Prostate gland (tissue), 2 donors: ENCODE data around the gene C11orf52. TPM values are rescaled to one million over a fixed set of nuclear protein-coding genes. Genes with fewer than 3 reads are reported as not detected.

ENCODE experiments used
- DNase-seq: peaks from one replicate; pipeline ENCODE4 v3.0.0-alpha.2; 2019; ENCODE audit warnings: low spot score
- H3K27ac ChIP-seq, 2 donors: fragments of 200-600 bp; sonication (generic); 2 replicates each; pipeline ENCODE4 v1.5.1; 2017 to 2019
- H3K27me3 ChIP-seq: fragments of 200-600 bp; sonication (generic); replicated peaks from 2 replicates; pipeline ENCODE4 v1.5.1; 2019; ENCODE audit not compliant: insufficient read depth
- H3K36me3 ChIP-seq, 2 donors: fragments of 200-600 bp; sonication (generic); 1 replicate in 1 of 2; 2 replicates in 1 of 2; pipeline versions ENCODE4 v1.5.1 to v1.8.1; 2017 to 2019
- H3K4me1 ChIP-seq: fragments of 200-600 bp; sonication (generic); replicated peaks from 2 replicates; pipeline ENCODE4 v1.5.1; 2019
- H3K4me3 ChIP-seq, 2 donors: fragments of 200-600 bp; sonication (generic); 2 replicates each; pipeline ENCODE4 v1.5.1; 2017 to 2019
- H3K9me3 ChIP-seq: fragments of 200-600 bp; sonication (generic); 2 replicates; pipeline ENCODE4 v1.5.1; 2017
- POLR2A ChIP-seq: fragments of 450-650 bp; IDR thresholded peaks from one replicate; pipeline ENCODE4 v1.6.1; 2016; ENCODE audit warnings: antibody characterized with exemption, mild to moderate bottlenecking
- POLR2AphosphoS5 ChIP-seq: sonication (generic); formaldehyde crosslinking; IDR thresholded peaks from one replicate; pipeline ENCODE4 v1.6.1; 2017; ENCODE audit warnings: antibody characterized with exemption
- WGBS: methylation state at CpG from one replicate; pipeline ENCODE4 v1.1.5; 2018; 5-methylcytosine and 5-hydroxymethylcytosine counted together
- intact Hi-C: fragments of 100-400 bp; cut with DNase I; formaldehyde crosslinking; loops from one replicate; pipeline ENCODE4 v1.14.2; 2022
- total RNA-seq, 2 donors: library from RNA; depleted of rRNA; stranded (reverse); fragments of >200 nt; gene quantifications; one replicate each; pipeline ENCODE4 v1.1.0, GENCODE V29; 2016
- TF ChIP-seq, protein P1 (sequence below), 4 experiments: fragments of 200-600 bp in 2 of 4; fragments of 450-650 bp in 2 of 4; sonication (generic) in 2 of 4; IDR thresholded peaks; 1 replicate in 3 of 4; 2 replicates in 1 of 4; pipeline ENCODE4 v1.5.1; 2016 to 2019; ENCODE audit warnings: antibody characterized with exemption in 4 of 4, mild to moderate bottlenecking in 2 of 4, moderate library complexity in 2 of 4

C11orf52 gene
- total RNA-seq, 2 donors from 2014 or later, result 13.2 to 31.5 TPM

DNA sequence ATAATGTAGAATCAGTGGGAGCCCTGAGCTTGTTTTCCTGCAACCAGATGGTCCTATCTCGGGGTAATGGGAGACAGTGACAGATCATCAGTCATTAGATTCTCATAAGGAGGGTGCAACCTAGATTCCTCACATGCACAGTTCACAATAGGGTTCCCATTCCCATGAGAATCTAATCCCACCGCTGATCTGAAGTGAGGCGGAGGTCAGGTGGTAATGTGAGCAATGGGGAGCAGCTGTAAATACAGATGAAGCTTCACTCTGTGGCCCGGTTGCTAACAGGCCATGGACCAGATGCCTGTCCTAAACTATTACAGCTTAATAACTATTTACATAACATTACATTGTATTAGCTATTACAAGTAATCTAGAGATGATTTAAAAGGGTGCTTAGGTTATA is 35.4 kb downstream of the C11orf52 start:
- WGBS, result 98% methylated on average over 4 of the region's 4 CpGs
- no peaks in the 10 kb centered on the region for H3K27me3 ChIP-seq
- intact Hi-C loops, result no loop called here
- no peak for DNase-seq
- no peak overlapping the region for H3K27ac ChIP-seq
- no peaks in the 10 kb centered on the region for H3K9me3 ChIP-seq
- no peak for TF ChIP-seq POLR2AphosphoS5
- TF ChIP-seq, protein P1, sequence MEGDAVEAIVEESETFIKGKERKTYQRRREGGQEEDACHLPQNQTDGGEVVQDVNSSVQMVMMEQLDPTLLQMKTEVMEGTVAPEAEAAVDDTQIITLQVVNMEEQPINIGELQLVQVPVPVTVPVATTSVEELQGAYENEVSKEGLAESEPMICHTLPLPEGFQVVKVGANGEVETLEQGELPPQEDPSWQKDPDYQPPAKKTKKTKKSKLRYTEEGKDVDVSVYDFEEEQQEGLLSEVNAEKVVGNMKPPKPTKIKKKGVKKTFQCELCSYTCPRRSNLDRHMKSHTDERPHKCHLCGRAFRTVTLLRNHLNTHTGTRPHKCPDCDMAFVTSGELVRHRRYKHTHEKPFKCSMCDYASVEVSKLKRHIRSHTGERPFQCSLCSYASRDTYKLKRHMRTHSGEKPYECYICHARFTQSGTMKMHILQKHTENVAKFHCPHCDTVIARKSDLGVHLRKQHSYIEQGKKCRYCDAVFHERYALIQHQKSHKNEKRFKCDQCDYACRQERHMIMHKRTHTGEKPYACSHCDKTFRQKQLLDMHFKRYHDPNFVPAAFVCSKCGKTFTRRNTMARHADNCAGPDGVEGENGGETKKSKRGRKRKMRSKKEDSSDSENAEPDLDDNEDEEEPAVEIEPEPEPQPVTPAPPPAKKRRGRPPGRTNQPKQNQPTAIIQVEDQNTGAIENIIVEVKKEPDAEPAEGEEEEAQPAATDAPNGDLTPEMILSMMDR (IDR thresholded peaks at IDR 0.05), result no peak
- no peak for TF ChIP-seq POLR2A
- no peak overlapping the region for H3K4me3 ChIP-seq
- no peaks in the 10 kb centered on the region for H3K4me1 ChIP-seq
- H3K36me3 ChIP-seq, result no peaks in the 10 kb centered on the region

DNA sequence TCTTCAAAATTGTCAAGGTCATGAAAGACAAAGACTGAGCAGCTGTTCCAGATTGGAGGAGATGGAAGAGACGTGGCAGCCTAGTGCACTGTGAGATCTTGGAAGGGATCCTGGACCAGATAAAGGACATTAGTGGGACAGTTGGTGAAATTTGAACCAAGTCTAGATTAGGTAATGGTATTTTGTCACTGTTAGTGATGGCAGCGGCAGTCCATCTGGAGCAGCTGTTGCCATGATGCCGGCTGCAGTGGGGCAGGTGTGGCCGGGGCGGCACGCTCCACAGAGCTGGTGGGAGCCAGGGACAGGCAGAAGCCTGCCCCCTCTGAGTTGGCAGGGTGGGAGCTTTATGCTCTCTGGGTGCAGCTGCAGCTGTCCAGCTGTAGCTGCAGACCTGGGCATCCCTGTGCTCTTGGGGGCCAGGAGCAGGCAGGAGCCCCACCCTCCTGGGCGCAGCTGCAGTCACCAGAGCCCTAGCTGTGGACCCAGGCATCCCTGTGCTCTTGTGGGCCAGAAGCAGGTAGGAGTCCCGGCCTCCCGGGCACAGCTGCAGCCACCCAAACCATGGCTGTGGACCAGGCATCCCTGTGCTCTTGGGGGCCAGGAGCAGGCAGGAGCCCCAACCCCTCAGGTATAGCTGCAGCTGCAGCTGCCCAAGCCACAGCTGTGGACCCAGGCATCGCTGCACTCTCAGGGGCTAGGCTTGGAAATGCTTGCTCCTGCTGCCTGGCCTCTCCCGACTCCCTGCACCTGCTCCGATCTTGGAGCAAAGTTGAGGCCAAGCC is 39.1 kb downstream of the C11orf52 start:
- TF ChIP-seq, protein P1 (IDR thresholded peaks at IDR 0.05), result no peak
- no peak for TF ChIP-seq POLR2A
- TF ChIP-seq POLR2AphosphoS5, result no peak
- intact Hi-C loops, result no loop called here
- 91% methylated on average over 12 of the region's 12 CpGs for WGBS
- Histone ChIP-seq H3K36me3 (no peaks in the 10 kb centered on the region), H3K4me1 (no peaks in the 10 kb centered on the region), H3K9me3 (no peaks in the 10 kb centered on the region), H3K27me3 (no peaks in the 10 kb centered on the region), H3K4me3 (no peak overlapping the region), H3K27ac (no peak overlapping the region)
- no peak for DNase-seq

DNA sequence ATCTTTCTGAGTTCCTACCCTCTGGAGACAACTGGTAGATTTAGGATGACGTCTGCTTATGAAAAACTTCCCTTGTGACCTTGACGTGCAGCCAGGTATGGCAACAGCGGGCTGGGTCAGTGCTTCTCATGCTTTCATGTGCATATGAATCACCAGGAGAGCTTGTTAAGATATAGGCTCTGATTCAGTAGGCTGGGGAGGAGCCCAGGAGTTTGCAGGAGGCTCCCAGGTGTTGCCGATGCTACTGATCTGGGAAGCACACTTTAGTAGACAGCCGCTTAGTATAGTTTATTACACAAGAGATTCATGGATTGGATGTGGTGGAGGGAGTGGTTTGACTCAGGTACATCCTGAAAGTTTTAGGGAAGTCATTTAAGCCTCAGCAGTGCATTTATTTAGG is 42.2 kb downstream of the C11orf52 start:
- H3K27ac ChIP-seq, result no peak overlapping the region
- WGBS, result 74% methylated on average over 5 of the region's 5 CpGs
- no peaks in the 10 kb centered on the region for H3K9me3 ChIP-seq
- TF ChIP-seq POLR2A (peak; percentile 20), POLR2AphosphoS5 (no peak)
- TF ChIP-seq, protein P1 (IDR thresholded peaks at IDR 0.05), result no peak
- DNase-seq, result no peak
- H3K4me3 ChIP-seq, result no peak overlapping the region
- intact Hi-C loops, result no loop called here
- no peaks in the 10 kb centered on the region for H3K27me3 ChIP-seq
- H3K4me1 ChIP-seq, result no peaks in the 10 kb centered on the region
- H3K36me3 ChIP-seq, result no peaks in the 10 kb centered on the region

DNA sequence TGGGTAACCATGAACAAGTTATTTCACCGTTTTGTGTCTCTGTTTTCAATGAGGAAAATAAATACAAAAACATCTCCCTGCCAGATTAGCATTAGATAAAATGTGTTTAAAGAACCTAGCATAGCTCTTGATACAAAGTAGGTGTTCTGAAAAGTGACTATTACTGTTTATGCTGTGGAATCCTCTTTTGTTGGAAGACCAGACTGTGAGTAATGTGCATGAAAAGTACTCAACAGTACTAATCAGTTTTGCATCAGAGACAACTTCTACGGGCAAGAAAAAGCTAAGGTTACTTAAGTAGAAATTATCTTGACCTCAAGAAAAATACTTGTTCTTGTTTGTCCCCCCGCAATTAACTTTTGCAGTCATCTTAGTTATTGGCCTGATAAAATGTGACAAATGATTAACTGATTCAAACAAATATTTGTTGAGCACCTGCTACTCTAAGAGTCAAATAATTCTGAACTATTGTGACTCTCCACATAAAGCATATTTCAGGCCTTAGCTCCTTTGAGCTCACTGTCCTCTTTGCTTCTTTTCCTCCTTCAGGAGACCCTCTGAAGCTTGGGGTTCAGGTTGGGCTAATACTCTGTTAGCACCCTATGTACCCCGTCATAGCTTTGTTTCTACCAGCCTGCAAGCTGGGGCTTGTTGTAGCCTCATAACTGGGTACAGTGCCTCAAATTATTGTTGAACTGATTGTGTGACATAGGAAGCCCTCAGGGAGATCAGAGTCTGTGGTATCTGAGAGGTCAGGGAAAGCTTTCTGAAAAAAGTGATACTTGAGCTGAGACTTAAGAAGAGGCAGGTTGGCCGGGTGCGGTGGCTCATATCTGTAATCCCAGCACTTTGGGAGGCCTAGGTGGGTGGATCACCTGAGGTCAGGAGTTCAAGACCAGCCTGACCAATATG is 42.9 kb downstream of the C11orf52 start:
- DNase-seq, result no peak
- no peak overlapping the region for H3K4me3 ChIP-seq
- intact Hi-C loops, result no loop called here
- H3K27ac ChIP-seq, result no peak overlapping the region
- no peaks in the 10 kb centered on the region for H3K4me1 ChIP-seq
- no peaks in the 10 kb centered on the region for H3K27me3 ChIP-seq
- H3K36me3 ChIP-seq, result no peaks in the 10 kb centered on the region
- WGBS, result 69% methylated on average over 6 of the region's 6 CpGs
- TF ChIP-seq POLR2AphosphoS5 (no peak), POLR2A (no peak)
- TF ChIP-seq, protein P1 (IDR thresholded peaks at IDR 0.05), result no peak
- H3K9me3 ChIP-seq, result no peaks in the 10 kb centered on the region
